NT2/D1 (cell line): Measurements from ENCODE around the gene MAP3K3.

Source experiments
- SUZ12 ChIP-seq: IDR thresholded peaks from 2 replicates; pipeline ENCODE4 v1.6.1; 2011; ENCODE audit not compliant: insufficient read length, insufficient read depth; ENCODE audit errors: extremely low read depth
- YY1 ChIP-seq: IDR thresholded peaks from 2 replicates; pipeline ENCODE4 v1.6.1; 2011; ENCODE audit not compliant: insufficient read length, insufficient read depth

- no peak for TF ChIP-seq YY1
- TF ChIP-seq SUZ12: no peak
Measured at GRCh38 chr17:63681530-63681929, 59.3 kb downstream of the MAP3K3 start.
